Right atrium auricular region (tissue), 2 donors: Measurements from ENCODE around the gene HEATR5A. TPM values are rescaled to one million over a fixed set of nuclear protein-coding genes. Genes with fewer than 3 reads are reported as not detected.

Experiments
- DNase-seq: peaks from one replicate; pipeline ENCODE4 v3.0.0-alpha.2; 2019; ENCODE audit warnings: low spot score
- H3K27ac ChIP-seq, 2 donors: fragments of 200-600 bp; sonication (generic); 1 replicate in 1 of 2; 2 replicates in 1 of 2; pipeline ENCODE4 v1.5.1; 2016 to 2019
- H3K27me3 ChIP-seq, 2 donors: fragments of 200-600 bp; sonication (generic); one replicate each; pipeline versions ENCODE4 v1.5.1 to v1.6.0; 2017 to 2019
- H3K36me3 ChIP-seq: fragments of 200-600 bp; sonication (generic); one replicate; pipeline ENCODE4 v1.5.1; 2016
- H3K4me1 ChIP-seq, 2 donors: fragments of 200-600 bp; sonication (generic); one replicate each; pipeline versions ENCODE4 v1.5.1 to v1.6.0; 2017 to 2019
- H3K4me3 ChIP-seq, 2 donors: fragments of 200-600 bp; sonication (generic); 1 replicate in 1 of 2; 2 replicates in 1 of 2; pipeline ENCODE4 v1.5.1; 2017 to 2019; ENCODE audit warnings: mild to moderate bottlenecking in 1 of 2, moderate library complexity in 1 of 2
- H3K9me3 ChIP-seq, 2 donors: fragments of 200-600 bp; sonication (generic); one replicate each; pipeline ENCODE4 v1.5.1; 2019
- total RNA-seq, 2 donors: library from RNA; depleted of rRNA; stranded (reverse); fragments of >200 nt; gene quantifications; one replicate each; pipeline ENCODE4 v1.1.0, GENCODE V29; 2016
- TF ChIP-seq, protein P1 (sequence below), 2 donors: fragments of 200-600 bp; sonication (generic); IDR thresholded peaks; one replicate each; pipeline ENCODE4 v1.5.1; 2019; ENCODE audit warnings: antibody characterized with exemption in 2 of 2

The HEATR5A gene
- total RNA-seq, 2 donors from 2014 or later, result 29.0 to 29.3 TPM

DNA sequence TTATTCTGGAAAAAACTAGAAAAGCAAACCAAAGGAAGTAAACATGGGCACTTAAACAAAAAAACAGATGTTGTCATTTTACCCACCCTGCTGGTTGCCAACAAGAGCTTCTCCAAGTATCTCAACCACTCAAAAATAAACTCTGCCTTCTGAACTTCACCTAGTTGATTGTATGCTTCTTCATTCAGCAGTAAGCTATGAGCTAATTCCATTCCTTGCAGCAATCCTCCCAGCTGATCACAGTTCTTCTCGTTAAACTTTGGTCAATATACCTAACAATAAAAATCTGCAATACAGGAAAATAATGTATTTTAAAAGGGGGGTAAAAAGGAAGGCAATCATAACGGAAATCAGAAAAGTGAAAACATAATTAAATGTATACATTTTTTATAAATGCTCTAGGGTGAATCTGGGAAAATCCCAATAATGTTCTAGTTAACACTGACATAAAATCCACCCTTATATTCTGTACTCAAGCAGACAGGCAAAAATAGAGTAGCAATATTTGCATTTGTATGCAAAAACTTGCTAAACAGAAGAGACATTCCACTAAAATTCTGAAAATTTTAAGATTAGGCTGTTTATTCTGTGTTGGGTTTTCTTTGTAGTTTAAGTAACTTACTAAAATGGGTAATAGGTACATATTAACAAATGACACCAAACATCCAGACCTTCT is 17.4 kb downstream of the HEATR5A start:
- Histone ChIP-seq H3K9me3 (no peaks in the 10 kb centered on the region), H3K4me3 (no peak overlapping the region), H3K36me3 (peaks cover 29% of the 10 kb centered on the region), H3K27ac (no peak overlapping the region), H3K4me1 (peaks cover 0 to 15% of the 10 kb centered on the region in 2 donors), H3K27me3 (no peaks in the 10 kb centered on the region)
- DNase-seq, result no peak
- TF ChIP-seq, protein P1, sequence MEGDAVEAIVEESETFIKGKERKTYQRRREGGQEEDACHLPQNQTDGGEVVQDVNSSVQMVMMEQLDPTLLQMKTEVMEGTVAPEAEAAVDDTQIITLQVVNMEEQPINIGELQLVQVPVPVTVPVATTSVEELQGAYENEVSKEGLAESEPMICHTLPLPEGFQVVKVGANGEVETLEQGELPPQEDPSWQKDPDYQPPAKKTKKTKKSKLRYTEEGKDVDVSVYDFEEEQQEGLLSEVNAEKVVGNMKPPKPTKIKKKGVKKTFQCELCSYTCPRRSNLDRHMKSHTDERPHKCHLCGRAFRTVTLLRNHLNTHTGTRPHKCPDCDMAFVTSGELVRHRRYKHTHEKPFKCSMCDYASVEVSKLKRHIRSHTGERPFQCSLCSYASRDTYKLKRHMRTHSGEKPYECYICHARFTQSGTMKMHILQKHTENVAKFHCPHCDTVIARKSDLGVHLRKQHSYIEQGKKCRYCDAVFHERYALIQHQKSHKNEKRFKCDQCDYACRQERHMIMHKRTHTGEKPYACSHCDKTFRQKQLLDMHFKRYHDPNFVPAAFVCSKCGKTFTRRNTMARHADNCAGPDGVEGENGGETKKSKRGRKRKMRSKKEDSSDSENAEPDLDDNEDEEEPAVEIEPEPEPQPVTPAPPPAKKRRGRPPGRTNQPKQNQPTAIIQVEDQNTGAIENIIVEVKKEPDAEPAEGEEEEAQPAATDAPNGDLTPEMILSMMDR (IDR thresholded peaks at IDR 0.05), result no peak

DNA sequence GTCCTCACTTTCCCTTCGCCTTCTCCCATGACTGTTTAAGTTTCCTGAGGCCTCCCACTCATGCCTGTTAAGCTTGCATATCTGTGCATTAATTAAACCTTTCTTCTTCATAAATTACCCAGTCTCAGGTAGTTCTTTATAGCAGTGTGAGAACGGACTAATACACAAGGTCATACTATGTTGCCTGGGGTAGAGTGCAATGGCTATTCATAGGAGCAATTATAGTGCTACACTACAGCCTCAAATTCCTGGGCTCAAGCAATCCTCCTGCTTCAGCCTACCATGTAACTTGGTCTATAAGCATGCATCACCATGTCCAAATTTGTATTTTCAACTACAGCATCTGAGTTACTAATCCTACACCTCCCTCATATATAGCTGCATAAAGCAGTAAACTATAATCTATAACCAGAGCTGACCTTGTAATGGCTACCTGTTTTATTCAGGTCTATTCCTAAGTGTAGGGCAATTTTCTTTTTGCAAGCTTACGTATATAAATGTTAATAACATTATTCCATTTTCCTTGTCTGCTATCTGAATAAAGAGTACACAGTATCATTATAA is 18.9 kb downstream of the HEATR5A start:
- no peaks in the 10 kb centered on the region for H3K27me3 ChIP-seq
- H3K4me3 ChIP-seq, result no peak overlapping the region
- peaks cover 37% of the 10 kb centered on the region for H3K36me3 ChIP-seq
- no peak for DNase-seq
- H3K9me3 ChIP-seq, result no peaks in the 10 kb centered on the region
- peaks cover 0 to 15% of the 10 kb centered on the region in 2 donors for H3K4me1 ChIP-seq
- TF ChIP-seq, protein P1 (IDR thresholded peaks at IDR 0.05), result no peak
- no peak overlapping the region for H3K27ac ChIP-seq

DNA sequence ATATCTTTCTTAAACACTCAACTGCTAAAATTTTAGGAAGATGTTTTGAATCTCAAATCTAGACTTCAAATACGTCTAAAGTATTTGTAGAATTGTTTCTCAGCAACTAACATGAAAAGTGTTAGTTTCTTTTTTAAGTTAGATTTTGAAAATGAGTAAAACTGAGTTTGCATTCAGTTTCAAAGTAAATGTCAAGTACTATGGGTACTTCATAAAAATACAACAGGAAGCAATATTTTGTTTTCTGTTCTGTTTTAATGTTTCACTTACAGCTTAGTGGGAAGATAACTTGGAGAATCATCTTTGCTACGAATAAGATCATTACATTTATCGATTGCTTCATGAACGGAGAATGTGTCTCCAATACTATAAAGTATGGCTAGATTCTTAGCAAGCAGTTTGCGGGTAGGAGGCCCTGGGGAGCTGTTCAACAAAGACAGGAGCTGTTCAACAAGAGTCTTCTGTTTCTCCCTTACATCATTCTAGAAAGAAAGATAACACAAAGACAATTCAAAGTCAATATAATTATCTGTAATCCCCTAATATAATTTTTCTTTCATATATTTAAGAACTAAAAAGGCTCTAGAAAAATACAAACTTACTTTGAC is 20.2 kb downstream of the HEATR5A start:
- no peak overlapping the region for H3K4me3 ChIP-seq
- no peaks in the 10 kb centered on the region for H3K9me3 ChIP-seq
- no peaks in the 10 kb centered on the region for H3K27me3 ChIP-seq
- H3K36me3 ChIP-seq, result peaks cover 42% of the 10 kb centered on the region
- H3K27ac ChIP-seq, result no peak overlapping the region
- no peak for DNase-seq
- H3K4me1 ChIP-seq, result peaks cover 0 to 2% of the 10 kb centered on the region in 2 donors
- TF ChIP-seq, protein P1 (IDR thresholded peaks at IDR 0.05), result no peak

DNA sequence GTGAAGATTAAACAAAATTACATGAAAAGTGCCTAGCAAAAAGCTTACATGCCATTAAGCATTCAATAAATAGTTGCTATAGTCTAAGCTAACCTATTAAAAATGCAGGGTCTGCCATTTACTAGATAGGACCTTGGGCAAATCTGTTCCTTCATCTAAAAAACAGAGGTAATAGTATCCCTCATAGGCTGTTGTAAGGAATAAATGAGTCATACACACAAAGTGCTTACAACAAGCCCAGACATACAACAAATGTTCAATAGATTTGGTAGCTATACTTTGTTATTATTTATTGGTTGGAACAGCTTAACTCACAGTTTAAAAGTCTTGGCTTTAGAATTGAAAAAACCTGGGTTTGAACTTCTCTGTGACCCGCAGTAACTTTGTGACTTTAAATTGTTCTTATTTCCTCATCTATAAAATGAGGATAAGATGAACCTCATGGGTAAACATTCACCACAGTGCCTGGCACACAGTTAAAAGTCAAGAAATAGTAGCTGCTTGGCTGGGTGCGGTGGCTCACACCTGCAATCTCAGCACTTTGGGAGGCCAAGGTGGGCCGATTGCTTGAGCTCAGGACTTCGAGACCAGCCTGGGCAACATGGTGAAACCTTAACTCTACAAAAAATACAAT is 24.7 kb downstream of the HEATR5A start:
- Histone ChIP-seq H3K27ac (no peak overlapping the region), H3K27me3 (no peaks in the 10 kb centered on the region), H3K4me1 (no peaks in the 10 kb centered on the region), H3K9me3 (no peaks in the 10 kb centered on the region), H3K36me3 (peaks cover 53% of the 10 kb centered on the region), H3K4me3 (no peak overlapping the region)
- TF ChIP-seq, protein P1 (IDR thresholded peaks at IDR 0.05), result no peak
- DNase-seq, result no peak

DNA sequence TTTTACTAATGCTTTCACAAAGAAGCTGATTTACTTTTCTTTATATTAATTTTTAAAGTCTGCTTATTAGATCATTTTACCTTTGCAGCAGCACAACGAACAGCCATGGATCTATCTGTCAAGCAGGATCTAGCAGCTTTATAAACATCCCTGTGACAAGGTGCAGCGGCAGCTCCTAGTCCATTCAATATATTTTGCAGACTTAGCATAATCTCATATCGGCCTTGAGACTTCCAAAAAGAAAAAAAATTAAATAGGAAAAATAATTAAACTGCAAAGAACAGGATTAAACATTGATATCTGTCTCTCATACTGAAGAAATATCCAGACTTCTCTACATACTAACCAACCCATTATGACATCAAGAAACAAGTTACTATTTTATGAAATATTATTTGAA is 25.2 kb downstream of the HEATR5A start:
- H3K27me3 ChIP-seq, result no peaks in the 10 kb centered on the region
- no peak overlapping the region for H3K27ac ChIP-seq
- H3K4me1 ChIP-seq, result peaks cover 0 to 2% of the 10 kb centered on the region in 2 donors
- TF ChIP-seq, protein P1 (IDR thresholded peaks at IDR 0.05), result no peak
- no peak overlapping the region for H3K4me3 ChIP-seq
- peaks cover 52% of the 10 kb centered on the region for H3K36me3 ChIP-seq
- H3K9me3 ChIP-seq, result no peaks in the 10 kb centered on the region
- no peak for DNase-seq
